Hepatocyte (in vitro differentiated cells): ENCODE data around the gene FAM210A.

Source experiments
- EZH2 ChIP-seq: fragments of 200-600 bp; sonication (generic); IDR thresholded peaks from 2 replicates; pipeline ENCODE4 v1.6.1; 2016; ENCODE audit warnings: antibody characterized with exemption, mild to moderate bottlenecking, borderline replicate concordance
- EZH2phosphoT487 ChIP-seq: fragments of 200-600 bp; sonication (generic); IDR thresholded peaks from one replicate; pipeline ENCODE4 v1.6.1; 2018; ENCODE audit warnings: antibody characterized with exemption, mild to moderate bottlenecking, low read depth, moderate library complexity; ENCODE audit not compliant: unreplicated experiment, severe bottlenecking

DNA sequence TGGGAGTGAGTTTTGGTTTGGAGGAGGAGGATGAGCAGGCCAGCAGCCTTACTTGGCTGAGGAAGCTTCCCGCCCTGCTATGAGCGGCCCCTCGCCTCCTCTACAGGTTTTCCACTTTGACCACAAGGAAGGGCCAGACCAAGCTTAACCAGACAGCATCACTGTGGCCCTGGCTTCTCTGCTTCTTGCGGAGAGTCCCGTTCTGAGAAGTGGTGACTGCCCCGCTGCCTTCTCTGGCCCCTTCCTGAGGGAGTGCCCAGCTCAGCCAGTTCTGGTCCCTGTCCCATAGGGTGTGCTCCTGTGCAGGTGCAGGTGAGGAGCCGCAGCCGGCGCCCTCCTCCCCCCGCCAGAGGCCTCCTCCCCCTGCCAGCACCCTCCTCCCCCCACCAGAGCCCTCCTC is 101.0 kb downstream of the FAM210A start:
- TF ChIP-seq EZH2 (no peak), EZH2phosphoT487 (no peak)
